SK-N-SH (cell line): ENCODE results near the gene RAB19. TPM values are rescaled to one million over a fixed set of nuclear protein-coding genes. Genes with fewer than 3 reads are reported as not detected.

Experiments used
- CTCF ChIA-PET: fragments of 300-600, 350-600 bp; formaldehyde crosslinking; extraction: SDS; loops from one replicate; lab custom pipeline; 2021; lab: Yijun Ruan, JAX
- POLR2A ChIA-PET: fragments of 350-600 bp; sonication (Branson Sonifier 250); formaldehyde crosslinking; extraction: SDS; loops from one replicate; lab custom pipeline; 2020; ENCODE audit warnings: antibody characterized with exemption, inconsistent platforms; lab: Yijun Ruan, JAX
- DNase-seq: peaks from one replicate; pipeline ENCODE4 v3.0.0; 2012
- H2AFZ ChIP-seq: fragments of 200-600 bp; sonication (generic); 2 replicates; pipeline ENCODE4 v1.8.1; 2016; ENCODE audit warnings: antibody characterized with exemption, mild to moderate bottlenecking, low read depth
- H3F3A ChIP-seq: fragments of 200-600 bp; sonication (generic); replicated peaks from 2 replicates; pipeline ENCODE3; 2016; ENCODE audit warnings: antibody characterized with exemption, mild to moderate bottlenecking; ENCODE audit not compliant: insufficient read depth
- H3K27ac ChIP-seq, 2 experiments: fragments of 200-500 bp in 1 of 2; fragments of 200-600 bp in 1 of 2; sonication (Bioruptor generic) in 1 of 2; sonication (generic), shearing (Covaris generic) in 1 of 2; 2 replicates each; pipeline versions ENCODE4 v1.5.1 to v1.6.1; 2014 to 2016; ENCODE audit warnings: low read depth in 2 of 2, inconsistent platforms in 1 of 2, low read length in 1 of 2, mild to moderate bottlenecking in 1 of 2, mixed read lengths in 1 of 2
- H3K27me3 ChIP-seq: fragments of 200-600 bp; sonication (generic), shearing (Covaris generic); 2 replicates; pipeline ENCODE4 v1.6.1; 2016; ENCODE audit warnings: mixed run types; ENCODE audit not compliant: insufficient read depth
- H3K36me3 ChIP-seq, 2 experiments: fragments of 200-500 bp in 1 of 2; fragments of 200-600 bp in 1 of 2; sonication (Bioruptor generic) in 1 of 2; sonication (generic) in 1 of 2; replicated peaks in 1 of 2; 2 replicates each; pipeline versions ENCODE3 to v1.5.1; 2014 to 2016; ENCODE audit warnings: low read length in 1 of 2, mild to moderate bottlenecking in 1 of 2; ENCODE audit not compliant: insufficient read depth in 2 of 2, control insufficient read depth in 1 of 2
- H3K4me1 ChIP-seq, 2 experiments: fragments of 200-500 bp in 1 of 2; fragments of 200-600 bp in 1 of 2; sonication (Bioruptor generic) in 1 of 2; sonication (generic), shearing (Covaris generic) in 1 of 2; 2 replicates each; pipeline versions ENCODE4 v1.5.1 to v1.6.1; 2014 to 2016; ENCODE audit warnings: low read depth in 1 of 2, low read length in 1 of 2, mixed run types in 1 of 2; ENCODE audit not compliant: insufficient read depth in 2 of 2, control insufficient read depth in 1 of 2
- H3K4me2 ChIP-seq: fragments of 200-600 bp; sonication (generic), shearing (Covaris generic); 2 replicates; pipeline ENCODE4 v1.6.1; 2017; ENCODE audit warnings: mixed run types
- H3K4me3 ChIP-seq, 2 experiments: fragments of 200-500 bp in 1 of 2; fragments of 200-600 bp in 1 of 2; sonication (Bioruptor generic) in 1 of 2; sonication (generic), shearing (Covaris generic) in 1 of 2; 2 replicates each; pipeline versions ENCODE4 v1.5.1 to v1.8.1; 2014 to 2016; ENCODE audit warnings: low read depth in 2 of 2, inconsistent platforms in 1 of 2, low read length in 1 of 2, mild to moderate bottlenecking in 1 of 2, mixed read lengths in 1 of 2, moderate library complexity in 1 of 2
- H3K79me2 ChIP-seq: fragments of 200-600 bp; sonication (generic); 2 replicates; pipeline ENCODE4 v1.8.1; 2017; ENCODE audit warnings: mild to moderate bottlenecking; ENCODE audit not compliant: insufficient read depth
- H3K9ac ChIP-seq: fragments of 200-600 bp; sonication (generic); 2 replicates; pipeline ENCODE4 v1.6.1; 2017; ENCODE audit warnings: mixed run types
- H3K9me2 ChIP-seq: fragments of 200-600 bp; sonication (generic); 2 replicates; pipeline ENCODE4 v1.6.1; 2017; ENCODE audit warnings: mixed run types
- H3K9me3 ChIP-seq: fragments of 200-600 bp; sonication (generic); 2 replicates; pipeline ENCODE4 v1.6.1; 2017; ENCODE audit warnings: mixed run types, mild to moderate bottlenecking, moderate library complexity
- H4K20me1 ChIP-seq: fragments of 200-600 bp; sonication (generic); 2 replicates; pipeline ENCODE4 v1.6.1; 2017; ENCODE audit warnings: mild to moderate bottlenecking, mixed run types; ENCODE audit not compliant: insufficient read depth
- CHD2 ChIP-seq: fragments of 150-350 bp; IDR thresholded peaks from 2 replicates; pipeline ENCODE4 v1.6.1; 2018; ENCODE audit warnings: low read length; ENCODE audit not compliant: partially characterized antibody
- CTCF ChIP-seq: fragments of 200-600 bp; sonication (generic); IDR thresholded peaks from 2 replicates; pipeline ENCODE4 v1.6.1; 2017; ENCODE audit warnings: antibody characterized with exemption, mild to moderate bottlenecking, moderate library complexity
- ELF1 ChIP-seq: IDR thresholded peaks from 2 replicates; pipeline ENCODE4 v1.4.0; 2012
- FOXJ3 ChIP-seq: sonication (generic); formaldehyde crosslinking; IDR thresholded peaks from 2 replicates; pipeline ENCODE4 v1.5.1; 2020; ENCODE audit warnings: mild to moderate bottlenecking, missing genetic modification reagents
- GATA2 ChIP-seq: sonication (generic); formaldehyde crosslinking; IDR thresholded peaks from 2 replicates; pipeline ENCODE4 v1.5.0; 2020; ENCODE audit warnings: mild to moderate bottlenecking, missing genetic modification reagents
- MAX ChIP-seq: IDR thresholded peaks from 2 replicates; pipeline ENCODE4 v1.4.0; 2012; ENCODE audit warnings: low read depth
- MEF2A ChIP-seq: IDR thresholded peaks from 2 replicates; pipeline ENCODE4 v1.4.0; 2012; ENCODE audit warnings: low read depth, borderline replicate concordance
- RCOR1 ChIP-seq: fragments of 150-350 bp; IDR thresholded peaks from 2 replicates; pipeline ENCODE4 v1.6.1; 2017; ENCODE audit warnings: antibody characterized with exemption, low read length
- RXRA ChIP-seq: IDR thresholded peaks from 2 replicates; pipeline ENCODE4 v1.4.0; 2012; ENCODE audit warnings: low read depth, mild to moderate bottlenecking, borderline replicate concordance
- TAF1 ChIP-seq: IDR thresholded peaks from 2 replicates; pipeline ENCODE4 v1.6.1; 2012; ENCODE audit warnings: low read depth, mild to moderate bottlenecking, low read length, moderate library complexity, borderline replicate concordance
- TCF12 ChIP-seq: IDR thresholded peaks from 2 replicates; pipeline ENCODE4 v1.4.0; 2012
- TEAD4 ChIP-seq: IDR thresholded peaks from 2 replicates; pipeline ENCODE4 v1.4.0; 2012; ENCODE audit warnings: mild to moderate bottlenecking, borderline replicate concordance; ENCODE audit not compliant: insufficient read depth
- USF1 ChIP-seq: IDR thresholded peaks from 2 replicates; pipeline ENCODE4 v1.4.0; 2012; ENCODE audit warnings: low read depth, borderline replicate concordance
- YY1 ChIP-seq: IDR thresholded peaks from 2 replicates; pipeline ENCODE4 v1.4.0; 2012; ENCODE audit warnings: low read depth, mild to moderate bottlenecking
- ZBTB33 ChIP-seq: IDR thresholded peaks from 2 replicates; pipeline ENCODE4 v1.4.0; 2012; ENCODE audit warnings: low read depth, borderline replicate concordance
- WGBS: methylation state at CpG from one replicate; pipeline ENCODE4 v1.1.6; 2017; ENCODE audit warnings: low lambda C conversion rate; 5-methylcytosine and 5-hydroxymethylcytosine counted together
- polyA plus RNA-seq, 3 experiments: library from polyadenylated mRNA; depleted of rRNA; stranded (reverse); fragments of >200 nt; gene quantifications; 2 replicates each; pipeline ENCODE4 v1.2.3, GENCODE V29; 2012

The RAB19 gene
- polyA plus RNA-seq, 1 of the 3 experiments (the other 2 are of a cell fraction) = not detected

GRCh38 chr7:140416560-140416959, 12.7 kb downstream of the RAB19 start:
- no peaks in the 10 kb centered on the region for H3K79me2 ChIP-seq
- no peak overlapping the region for H2AFZ ChIP-seq
- no peak for DNase-seq
- H3K9ac ChIP-seq = no peak overlapping the region
- H3K9me2 ChIP-seq = no peaks in the 10 kb centered on the region
- WGBS = 80% methylated on average over 8 of the region's 8 CpGs
- H4K20me1 ChIP-seq = no peaks in the 10 kb centered on the region
- H3K4me2 ChIP-seq = no peak overlapping the region
- ChIA-PET POLR2A (no interaction called here), CTCF (no interaction called here)
- no peaks in the 10 kb centered on the region for H3F3A ChIP-seq
- H3K9me3 ChIP-seq = no peaks in the 10 kb centered on the region
- peaks cover 9% of the 10 kb centered on the region; the same call in 1 of the 2 replicates for H3K27me3 ChIP-seq
- no peak overlapping the region for H3K4me3 ChIP-seq
- no peak overlapping the region for H3K27ac ChIP-seq
- no peaks in the 10 kb centered on the region; a peak in 1 of 4 replicates for H3K4me1 ChIP-seq
- TF ChIP-seq ELF1 (no peak), TCF12 (no peak), RXRA (no peak), TEAD4 (no peak), CTCF (no peak), ZBTB33 (no peak), YY1 (no peak), MAX (no peak), USF1 (no peak), GATA2 (CRISPR knock-in tag) (no peak), CHD2 (no peak), MEF2A (no peak), TAF1 (no peak), FOXJ3 (no peak), RCOR1 (no peak)
- no peaks in the 10 kb centered on the region for H3K36me3 ChIP-seq
